ENCODE results near the gene EVC2.

EVC2 gene

GRCh38 chr4:5552451-5552850 is 155.9 kb downstream of the EVC2 start:
- DNase-seq = no peak

- DNase-seq = no peak
Observed at GRCh38 chr4:5547651-5548249, 160.6 kb downstream of the EVC2 start.

GRCh38 chr4:5545271-5545670 is 163.1 kb downstream of the EVC2 start:
- no peak for DNase-seq

GRCh38 chr4:5544762-5545161 is 163.6 kb downstream of the EVC2 start:
- DNase-seq = no peak

- no peak for DNase-seq
Observed at GRCh38 chr4:5543681-5544080, 164.7 kb downstream of the EVC2 start.

DNA sequence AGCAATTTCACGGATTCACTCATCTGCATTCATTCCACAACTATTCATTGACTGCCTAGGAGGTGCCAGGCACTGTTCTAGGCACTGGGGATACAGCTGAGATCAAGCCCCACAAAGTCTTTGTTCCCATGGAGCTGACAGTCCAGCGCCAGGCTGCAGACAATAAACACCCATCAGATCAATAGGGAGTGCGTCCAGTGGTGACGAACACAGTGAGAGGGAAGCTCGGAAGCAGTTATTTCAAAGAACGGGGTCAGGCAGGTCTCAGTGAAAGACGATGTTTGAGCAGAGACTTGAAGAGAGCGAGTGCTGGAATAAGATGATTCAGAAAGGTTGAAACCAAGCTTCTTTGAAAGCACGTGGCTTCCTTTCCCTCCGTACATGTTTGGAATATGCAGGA is 167.2 kb downstream of the EVC2 start:
- DNase-seq = no peak

DNA sequence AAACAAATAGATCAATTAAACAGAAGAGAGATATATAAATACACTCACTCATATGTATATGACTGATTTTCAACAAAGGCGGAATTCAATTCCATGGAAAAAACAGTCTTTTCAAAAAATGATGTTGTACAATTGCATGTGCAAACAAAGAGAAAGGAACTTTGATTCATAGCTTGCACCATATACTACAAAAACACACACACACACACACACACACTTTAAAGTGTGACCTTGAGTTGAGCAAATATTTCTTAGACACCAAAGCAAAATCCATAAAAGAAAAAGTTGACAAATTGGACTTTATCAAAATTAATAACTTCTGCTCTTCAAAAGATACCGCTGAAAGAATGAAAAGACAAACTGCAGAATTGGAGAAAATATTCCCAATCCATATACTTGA is 168.8 kb downstream of the EVC2 start:
- no peak for DNase-seq

- DNase-seq = no peak
Observed at GRCh38 chr4:5532100-5532499, 176.3 kb downstream of the EVC2 start.

- DNase-seq = no peak
Observed at GRCh38 chr4:5528031-5528436, 180.3 kb downstream of the EVC2 start.

DNA sequence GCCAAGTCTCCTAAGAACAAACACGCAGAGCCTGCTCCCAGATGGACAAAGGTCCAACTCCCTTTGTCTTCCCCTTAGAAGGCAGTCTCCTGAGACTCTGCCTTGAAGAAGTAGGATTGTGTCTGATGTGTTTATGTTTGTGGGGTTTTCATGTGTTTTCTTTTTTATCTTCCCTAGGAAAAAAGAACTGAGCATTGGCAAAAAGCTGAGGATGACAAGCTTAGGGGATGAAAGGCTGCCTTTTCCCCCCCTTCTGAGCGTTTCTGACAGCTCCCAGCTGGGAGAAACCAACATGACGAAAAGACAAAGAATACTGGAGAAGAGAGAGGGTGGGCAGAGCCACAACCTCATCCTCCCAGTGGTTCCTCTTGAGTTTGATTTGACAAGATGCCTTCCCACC is 181.1 kb downstream of the EVC2 start:
- no peak for DNase-seq

- DNase-seq = no peak
Observed at GRCh38 chr4:5526080-5526846, 182.1 kb downstream of the EVC2 start.

DNA sequence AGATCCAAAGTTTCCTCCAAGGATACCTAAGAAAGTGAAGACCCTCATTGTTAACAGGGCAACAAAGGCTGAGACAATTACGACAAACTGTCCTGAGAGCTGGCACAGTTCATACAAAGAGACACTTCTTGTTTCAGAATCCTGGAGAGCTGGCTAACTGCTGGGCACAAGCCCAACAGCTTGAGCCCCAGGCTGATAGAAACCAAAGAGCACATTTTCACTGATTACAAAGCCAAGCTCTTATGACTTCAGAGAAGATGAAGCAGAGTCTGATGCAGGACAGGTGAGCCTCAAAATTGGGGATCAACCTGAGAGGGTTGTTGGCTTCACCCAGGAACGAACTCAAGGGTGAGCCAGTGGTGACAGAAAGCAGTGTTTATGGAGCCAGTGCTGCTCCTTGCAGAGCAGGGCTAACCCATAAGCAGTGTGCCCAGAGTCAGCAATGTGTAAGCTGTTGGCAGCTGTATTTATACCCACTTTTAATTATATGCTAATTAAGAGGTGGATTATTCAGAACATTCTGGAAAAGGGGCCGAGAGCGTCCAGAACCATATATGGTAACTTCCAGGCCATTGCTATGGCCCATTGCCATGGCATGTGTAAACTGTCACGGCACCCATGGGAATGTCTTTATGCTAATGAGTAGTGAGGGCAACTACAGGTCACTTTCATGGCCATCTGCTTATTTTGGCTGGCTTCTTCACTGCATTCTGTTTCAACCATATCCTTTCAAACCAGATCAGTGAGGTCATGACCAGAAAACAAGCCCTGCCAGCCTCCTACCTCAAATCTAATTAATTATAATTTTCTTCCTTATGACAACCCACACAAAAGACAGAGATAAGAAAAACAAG is 183.7 kb downstream of the EVC2 start:
- DNase-seq = peak; percentile 76 to 90

GRCh38 chr4:5517372-5517771 is 191.0 kb downstream of the EVC2 start:
- DNase-seq = no peak

GRCh38 chr4:5515646-5516045 is 192.7 kb downstream of the EVC2 start:
- no peak for DNase-seq
